ENCODE measurements around the gene CTIF.
"Not testable (repeated sequence)": the region's sequence is repeated elsewhere in the genome, so short reads cannot be mapped to it uniquely, and the experiment has no call there.

Gene CTIF

GRCh38 chr18:48538531-48539405, at the start of gene CTIF:
CTIF (plus strand) TSS chr18:48539031; CDS start chr18:48619566, 80,535 bp downstream.
- DNase-seq: peak; percentile 70 to 73

DNA sequence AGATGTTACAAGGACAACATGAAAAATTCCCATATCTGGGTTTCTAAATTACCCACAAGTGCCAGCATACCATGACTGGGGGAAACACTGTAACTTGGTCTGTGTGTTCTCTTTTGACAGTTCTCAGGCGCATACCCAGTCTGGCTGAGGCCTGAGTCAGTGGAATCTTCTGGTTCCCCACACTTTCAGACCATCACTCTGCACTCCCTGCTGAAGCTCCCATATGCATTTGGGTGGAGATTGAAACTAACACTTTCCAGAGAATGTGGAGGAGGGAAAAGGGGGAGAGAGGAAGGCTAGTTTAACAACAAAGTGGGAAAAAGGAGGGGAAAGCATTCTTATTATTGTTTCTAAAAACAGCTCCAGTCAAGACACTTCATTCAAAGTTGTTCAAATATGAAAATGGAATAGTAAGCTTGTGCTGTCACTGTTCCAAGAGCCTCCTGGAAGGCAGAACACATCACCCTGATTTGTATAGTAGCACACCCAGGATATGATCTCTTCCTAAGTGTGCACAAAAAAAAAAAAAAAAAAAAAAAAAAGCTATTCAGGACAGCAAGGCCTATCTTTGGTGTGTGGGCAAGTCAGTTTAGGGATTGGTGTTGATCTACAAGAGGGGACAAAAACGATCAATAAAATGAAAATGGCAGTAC, 48.1 kb upstream of the CTIF start:
- DNase-seq: no peak

GRCh38 chr18:48492880-48493279, 46.0 kb upstream of the CTIF start:
- DNase-seq: no peak

DNA sequence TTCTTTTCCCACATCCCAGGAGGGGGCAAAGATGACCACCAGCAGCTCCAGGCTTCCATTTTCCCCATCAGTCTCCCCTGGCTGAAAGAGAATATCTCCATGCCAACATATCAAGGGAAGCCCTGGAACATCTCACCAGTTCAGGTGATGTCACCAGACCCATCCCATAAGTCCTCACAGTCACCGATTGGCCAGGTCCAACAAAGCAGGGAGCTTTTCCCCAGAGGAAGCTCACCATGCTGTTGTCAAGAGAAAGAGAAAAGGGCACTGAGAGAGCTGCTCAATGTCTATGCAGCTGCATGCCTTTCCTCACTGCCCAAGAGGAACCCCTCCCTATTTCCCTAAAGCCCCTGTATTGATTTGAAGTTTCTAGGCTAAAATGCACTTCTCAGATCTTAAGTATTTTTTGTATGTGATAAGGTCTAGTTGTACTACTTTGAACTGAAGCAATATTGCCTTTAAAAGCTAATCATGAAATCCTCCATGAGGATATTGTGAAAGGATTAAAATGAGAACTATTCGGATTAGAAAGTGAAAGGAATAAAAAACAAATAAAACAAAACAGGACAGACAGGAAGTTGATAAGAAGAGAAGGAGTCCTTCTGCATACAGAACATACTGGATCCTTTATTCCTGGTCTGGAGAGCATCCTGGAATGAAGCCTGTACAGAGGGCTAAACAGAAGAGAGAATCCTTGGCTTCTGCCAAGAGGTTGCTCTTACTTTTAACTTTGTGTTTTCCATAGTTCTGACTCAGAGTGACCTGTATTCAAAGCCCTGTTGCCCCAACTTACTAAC, 45.2 kb upstream of the CTIF start:
- DNase-seq: no peak

DNA sequence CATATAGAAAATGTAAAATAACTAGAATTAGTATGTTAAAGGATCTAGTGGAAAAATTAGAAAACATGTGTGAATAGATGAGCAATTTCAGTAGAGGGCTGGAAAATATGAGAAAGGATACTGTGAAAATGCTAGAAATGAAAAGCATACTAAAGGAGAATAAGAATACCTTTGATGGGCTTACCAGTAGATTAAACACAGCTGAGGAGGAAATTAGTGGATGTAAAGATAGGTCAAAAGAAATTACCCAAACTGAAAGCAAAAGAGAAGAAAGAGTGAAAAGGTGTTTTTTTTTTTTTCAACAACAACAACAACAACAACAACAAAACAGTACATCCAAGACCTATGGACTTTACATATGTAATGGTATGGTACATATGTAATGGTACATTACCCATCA, 41.0 kb upstream of the CTIF start:
- DNase-seq: no peak

DNA sequence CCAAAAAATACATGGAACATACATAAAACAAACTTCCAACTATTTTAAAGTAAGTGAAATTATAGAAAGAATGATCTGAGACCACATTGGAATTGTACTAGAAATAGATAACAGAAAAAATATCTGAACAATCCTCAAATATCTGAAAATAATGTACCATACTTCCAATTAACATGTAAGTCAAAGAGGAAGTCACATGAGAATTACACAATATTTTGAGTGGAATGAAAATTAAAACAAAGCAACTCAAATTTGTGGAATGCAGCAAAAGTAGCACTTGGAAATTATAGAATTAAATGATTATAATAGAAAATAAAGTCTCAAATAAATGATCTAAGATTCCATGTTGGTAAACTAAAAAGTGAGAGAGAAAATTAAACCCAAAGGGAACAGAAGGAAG, 38.3 kb upstream of the CTIF start:
- DNase-seq: no peak

GRCh38 chr18:48502906-48503305, 35.9 kb upstream of the CTIF start:
- no peak for DNase-seq

GRCh38 chr18:48504819-48505218, 34.0 kb upstream of the CTIF start:
- DNase-seq: no peak

DNA sequence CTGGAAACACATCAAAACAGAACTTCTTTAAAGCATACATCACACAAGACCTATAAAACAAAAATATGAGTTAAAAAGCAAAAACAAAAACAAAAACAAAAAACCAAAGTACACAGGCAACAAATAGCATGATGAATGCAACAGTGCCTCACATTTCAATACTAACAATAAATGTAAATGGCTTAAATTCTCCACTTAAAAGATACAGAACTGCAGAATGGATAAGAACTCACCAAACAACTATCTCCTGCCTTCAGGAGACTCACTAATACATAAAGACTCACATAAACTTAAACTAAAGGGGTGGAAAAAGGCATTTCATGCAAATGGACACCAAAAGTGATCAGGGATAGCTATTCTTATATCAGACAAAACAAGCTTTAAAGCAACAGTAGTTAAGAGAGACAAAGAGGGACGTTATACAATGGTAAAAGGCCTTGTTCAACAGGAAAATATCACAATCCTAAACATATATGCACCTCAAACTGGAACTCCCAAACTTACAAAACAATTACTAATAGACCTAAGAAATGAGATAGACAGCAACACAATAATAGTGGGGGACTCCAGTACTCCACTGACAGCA, 31.8 kb upstream of the CTIF start:
- DNase-seq: not testable (repeated sequence)

DNA sequence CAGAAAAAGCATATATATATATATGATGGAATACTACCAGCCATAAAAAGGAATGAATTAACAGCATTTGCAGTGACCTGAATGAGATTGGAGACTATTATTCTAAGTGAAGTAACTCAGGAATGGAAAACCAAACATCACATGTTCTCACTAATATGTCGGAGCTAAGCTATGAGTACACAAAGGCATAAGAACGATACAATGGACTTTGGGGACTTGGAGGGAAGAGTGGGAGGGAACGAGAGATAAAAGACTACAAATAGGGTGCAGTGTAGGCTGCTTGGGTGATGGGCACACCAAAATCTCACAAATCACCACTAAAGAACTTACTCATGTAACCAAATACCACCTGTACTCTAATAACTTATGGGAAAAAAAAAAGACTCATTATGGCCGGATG, 26.3 kb upstream of the CTIF start:
- not testable (repeated sequence) for DNase-seq

DNA sequence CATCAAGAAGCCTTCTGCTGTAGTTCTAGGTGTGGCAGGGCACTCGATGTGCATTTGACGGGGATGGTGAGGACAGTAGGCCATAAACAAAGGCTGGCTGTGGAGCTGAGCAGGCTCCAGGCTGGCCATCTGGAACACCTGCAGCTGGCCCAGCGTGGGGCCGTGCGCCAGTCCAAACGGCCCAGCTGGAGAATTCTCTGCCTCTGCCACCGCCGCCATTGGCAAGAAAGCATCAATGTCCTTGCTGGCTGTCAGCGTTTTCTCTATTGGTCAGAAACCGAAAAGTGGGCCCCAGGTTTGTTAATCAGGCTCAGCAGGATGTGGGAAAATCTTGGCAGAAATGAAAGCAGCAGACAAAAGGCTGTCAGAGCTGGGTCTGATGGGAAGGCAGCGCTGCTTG, 24.0 kb upstream of the CTIF start:
- no peak for DNase-seq

- DNase-seq: no peak
Observed at GRCh38 chr18:48517048-48517447, 21.8 kb upstream of the CTIF start.

DNA sequence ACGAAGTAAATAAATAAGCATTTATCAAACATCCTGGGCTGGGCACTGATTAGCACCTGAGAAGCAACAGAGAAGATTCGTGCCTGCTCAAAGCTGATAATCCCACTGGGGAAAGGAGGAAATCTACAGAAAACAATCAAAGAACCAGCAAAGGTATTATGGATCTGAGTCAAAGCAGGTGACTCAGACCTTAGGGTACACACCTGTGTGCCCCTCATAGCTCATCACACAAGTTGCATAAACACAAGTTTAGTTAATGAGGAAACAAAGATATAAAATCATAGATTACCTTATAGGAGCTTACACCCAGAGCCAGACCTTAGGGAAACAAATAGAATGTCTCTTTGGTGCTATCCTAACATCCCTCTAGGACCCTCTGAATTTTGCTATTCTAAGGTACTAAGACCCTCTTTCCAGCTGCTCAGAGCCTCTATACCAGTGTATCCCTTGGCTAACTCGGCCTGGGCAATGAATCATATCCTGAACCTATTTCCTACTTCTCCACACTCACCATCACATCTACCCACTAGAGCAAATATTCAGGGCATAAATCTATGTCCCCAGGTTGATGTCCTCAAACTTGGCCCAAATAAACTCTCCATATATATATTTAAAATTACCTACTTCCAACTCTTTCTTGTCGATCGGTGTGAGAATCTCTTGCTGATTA, 19.3 kb upstream of the CTIF start:
- DNase-seq: no peak

DNA sequence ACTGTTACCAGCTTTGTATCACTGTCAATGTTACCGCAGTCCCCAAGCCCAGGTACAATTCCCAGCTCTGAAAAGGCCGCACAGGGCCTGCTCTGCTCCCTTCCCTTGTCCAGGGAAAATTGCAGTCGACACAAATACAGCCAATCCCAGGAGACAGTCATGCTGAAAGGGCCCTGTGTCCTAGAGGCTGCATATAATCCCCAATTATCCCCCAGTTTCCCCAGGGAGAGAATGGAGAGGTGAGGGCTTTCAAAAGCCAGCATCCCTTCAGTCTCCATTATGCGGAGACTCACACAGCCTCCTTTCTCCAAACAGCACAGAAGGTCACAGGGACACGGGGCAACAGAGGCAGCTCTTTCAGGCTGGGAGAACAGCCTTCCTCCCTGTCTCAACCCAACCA, 17.1 kb upstream of the CTIF start:
- DNase-seq: no peak

GRCh38 chr18:48525671-48526070, 13.2 kb upstream of the CTIF start:
- DNase-seq: no peak

GRCh38 chr18:48527461-48527860, 11.4 kb upstream of the CTIF start:
- no peak for DNase-seq

- DNase-seq: no peak
Observed at GRCh38 chr18:48528861-48529260, 10.0 kb upstream of the CTIF start.

DNA sequence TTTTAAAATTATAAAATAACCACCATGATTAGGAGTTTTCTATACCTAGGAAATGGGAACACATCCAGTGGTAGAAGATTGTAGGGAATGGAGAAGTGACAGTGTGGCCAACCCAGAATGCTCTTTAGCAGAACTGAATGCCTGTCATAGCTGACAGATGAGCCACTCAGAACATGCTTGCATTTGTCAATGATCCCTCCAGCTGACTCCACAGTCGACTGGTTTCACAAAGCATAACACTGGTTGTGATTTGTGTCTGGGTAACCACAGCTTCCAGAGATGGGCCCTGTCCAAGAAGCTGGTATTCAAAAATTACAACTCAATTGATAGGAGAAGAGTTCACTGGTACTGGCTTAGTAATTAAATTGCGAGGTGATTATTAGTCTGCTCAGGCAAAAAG, 9.0 kb upstream of the CTIF start:
- no peak for DNase-seq

DNA sequence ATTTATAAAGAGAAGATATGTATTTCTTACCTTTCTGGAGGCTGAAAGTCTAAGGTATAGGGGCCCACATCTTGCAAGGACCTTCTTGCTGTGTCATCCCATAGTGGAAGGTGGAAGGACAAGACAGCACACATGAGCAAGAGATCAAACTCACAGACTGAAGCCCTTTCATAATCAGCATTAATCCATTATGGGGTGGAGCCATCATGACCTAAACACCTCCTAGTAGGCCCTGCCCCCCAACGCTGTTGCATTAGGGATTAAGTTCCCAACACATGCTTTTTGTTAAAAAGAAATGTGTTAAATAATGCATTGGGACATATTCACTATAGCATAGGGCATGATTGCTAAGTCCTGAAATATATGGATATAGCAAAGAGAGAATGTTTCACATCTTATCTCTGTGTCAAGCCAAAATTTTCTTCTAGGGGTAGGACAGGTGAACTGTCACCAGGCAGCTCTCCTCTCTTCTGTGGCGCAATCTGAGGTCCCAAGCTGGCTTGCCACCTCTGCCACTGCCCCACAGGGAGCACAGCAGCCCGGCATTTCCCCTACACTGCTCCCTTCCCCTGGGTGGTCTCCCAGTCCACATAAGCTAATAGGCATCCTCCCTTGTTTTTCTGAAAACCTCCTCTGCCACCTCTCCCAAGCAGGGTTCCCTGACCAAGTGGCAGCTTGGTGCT, 8.3 kb upstream of the CTIF start:
- DNase-seq: no peak

DNA sequence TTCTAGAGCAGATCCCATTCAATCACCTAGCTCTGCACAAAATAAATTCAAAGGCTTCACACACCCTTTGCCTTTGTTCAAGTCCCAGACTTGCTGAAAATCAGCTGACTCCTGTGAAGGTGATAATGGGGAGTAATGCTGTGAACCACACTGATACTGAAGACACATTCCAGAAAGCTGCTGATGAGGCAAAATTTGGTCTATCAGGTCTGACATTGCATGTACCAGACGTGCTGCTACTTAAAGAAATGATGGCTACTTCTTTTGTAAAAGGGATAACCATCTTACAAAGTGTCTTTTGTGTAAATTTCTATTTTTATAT, 7.8 kb upstream of the CTIF start:
- no peak for DNase-seq

DNA sequence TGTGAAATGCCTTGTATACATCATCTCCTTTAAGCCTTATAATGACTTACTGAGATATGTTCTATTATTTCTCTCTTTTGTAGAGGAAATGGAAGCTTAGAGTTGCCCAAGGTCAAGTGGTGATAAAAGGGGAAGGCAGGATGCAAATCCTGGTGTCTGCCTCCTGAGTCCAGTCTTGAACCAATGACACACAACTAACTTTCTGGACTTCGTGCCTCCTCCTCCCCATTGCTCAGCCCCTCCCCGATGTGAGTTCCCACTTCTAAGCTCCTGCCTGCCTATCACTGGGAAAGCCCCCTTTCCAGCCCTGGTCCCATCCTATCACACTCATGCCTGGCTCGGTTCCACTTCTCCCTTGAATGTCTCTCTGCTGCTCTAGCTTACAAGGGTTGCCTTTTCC, 6.9 kb upstream of the CTIF start:
- DNase-seq: no peak

All from CD4-positive, alpha-beta T cell treated with Interleukin-1 beta for 1 hour (primary cell).